GM12891 (cell line): ENCODE results near the gene RBM8A.

Experiments
- DNase-seq: peaks from one replicate; pipeline ENCODE4 v3.0.0; 2011; ENCODE audit warnings: low spot score; ENCODE audit not compliant: insufficient read length
- FAIRE-seq: peaks from 2 replicates; lab custom pipeline; 2011; peaks lifted over from hg19 to GRCh38; lab: Jason Lieb, UNC
- PAX5 ChIP-seq: IDR thresholded peaks from 2 replicates; pipeline ENCODE4 v1.6.1; 2011; ENCODE audit warnings: low read length, moderate library complexity, mild to moderate bottlenecking; ENCODE audit not compliant: insufficient read depth, severe bottlenecking
- POLR2A ChIP-seq: IDR thresholded peaks from 2 replicates; pipeline ENCODE4 v1.6.1; 2011; ENCODE audit warnings: low read depth, low read length, control low read depth
- POLR2AphosphoS5 ChIP-seq: IDR thresholded peaks from 2 replicates; pipeline ENCODE4 v1.6.1; 2011; ENCODE audit warnings: low read depth, low read length, control low read depth
- POU2F2 ChIP-seq: IDR thresholded peaks from 2 replicates; pipeline ENCODE4 v1.6.1; 2011; ENCODE audit warnings: low read depth, mild to moderate bottlenecking, control low read depth, low read length, moderate library complexity
- SPI1 ChIP-seq: IDR thresholded peaks from 2 replicates; pipeline ENCODE4 v1.6.1; 2011; ENCODE audit warnings: low read depth, low read length, control low read depth
- TAF1 ChIP-seq: IDR thresholded peaks from 2 replicates; pipeline ENCODE4 v1.6.1; 2011; ENCODE audit warnings: low read depth, low read length, control low read depth

The RBM8A gene

DNA sequence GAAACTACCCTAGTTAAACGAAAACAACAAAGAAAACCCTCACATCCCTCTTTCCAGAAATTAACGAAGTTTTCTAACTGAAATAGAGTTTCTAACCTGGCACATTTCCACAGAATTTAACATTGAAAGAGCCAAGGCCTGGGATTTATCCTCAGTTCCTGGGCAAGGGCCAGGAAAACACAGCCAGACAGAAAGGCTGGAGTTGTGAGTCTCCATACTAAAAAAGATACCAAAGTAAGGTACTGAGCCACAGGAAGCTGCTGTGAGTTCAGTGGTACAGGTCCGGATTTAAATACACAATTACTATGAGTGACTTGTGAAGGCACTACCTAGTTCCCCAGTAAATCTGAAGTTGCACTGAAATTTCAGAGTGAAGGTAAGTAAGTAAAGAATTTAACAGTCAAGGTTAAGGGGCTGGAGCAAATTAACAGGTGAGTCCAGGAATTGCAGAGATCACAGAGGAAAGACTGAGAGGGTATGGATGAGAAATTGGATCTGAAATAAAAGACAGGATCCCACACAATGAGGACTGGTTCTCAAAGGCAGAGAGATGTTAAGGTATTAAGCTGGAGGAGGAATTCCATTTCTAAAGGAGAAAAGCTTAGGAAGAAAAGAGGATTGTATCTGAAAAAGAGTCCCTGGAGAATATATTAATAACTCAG lies 29.6 kb upstream of the RBM8A start:
- FAIRE-seq = no peak
- TF ChIP-seq PAX5 (no peak), TAF1 (no peak), POU2F2 (no peak), POLR2A (no peak), SPI1 (no peak), POLR2AphosphoS5 (no peak)
- no peak for DNase-seq

DNA sequence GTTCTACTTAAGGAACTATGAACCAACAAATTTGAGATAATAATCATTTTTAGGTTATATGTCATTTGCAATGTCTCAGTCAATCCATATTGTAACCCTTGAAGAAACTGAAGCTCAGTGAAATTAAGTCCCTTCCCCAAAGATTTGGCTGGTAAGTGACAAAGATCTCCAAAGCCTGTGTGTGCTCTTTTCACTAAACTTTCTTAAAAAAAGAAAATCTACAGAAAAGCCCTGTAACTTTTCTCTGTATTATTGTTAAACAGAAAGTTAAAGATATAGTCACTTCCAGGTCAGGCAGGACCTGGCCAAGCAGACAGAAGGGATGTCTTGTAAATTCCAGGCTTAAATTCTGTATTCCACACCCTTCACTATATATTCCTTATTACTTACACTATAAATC lies 29.1 kb upstream of the RBM8A start:
- no peak for TF ChIP-seq TAF1
- no peak for TF ChIP-seq POLR2AphosphoS5
- TF ChIP-seq POU2F2 = no peak
- no peak for TF ChIP-seq PAX5
- no peak for TF ChIP-seq SPI1
- no peak for TF ChIP-seq POLR2A
- FAIRE-seq (no peak), DNase-seq (no peak)

DNA sequence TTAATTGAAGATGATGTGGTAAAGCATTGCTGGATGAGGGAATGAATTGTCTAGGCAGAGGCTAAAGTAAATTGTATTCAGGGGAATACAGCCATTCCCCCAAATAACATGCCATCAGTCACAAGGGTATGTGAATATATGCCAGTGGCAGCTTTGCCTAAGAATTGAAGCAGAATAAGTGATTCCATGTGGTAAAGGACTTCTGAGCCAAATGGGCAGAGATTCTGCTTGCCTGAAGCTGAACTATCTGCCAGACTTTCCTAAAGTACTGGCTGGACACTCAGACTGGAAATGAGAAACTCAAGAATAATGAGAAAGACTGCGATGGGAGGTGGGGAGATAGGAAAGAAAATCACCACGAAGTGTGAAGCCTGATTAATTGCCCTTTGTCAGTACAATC lies 28.2 kb upstream of the RBM8A start:
- TF ChIP-seq TAF1 = no peak
- no peak for TF ChIP-seq PAX5
- TF ChIP-seq POU2F2 = no peak
- no peak for TF ChIP-seq SPI1
- TF ChIP-seq POLR2A = no peak
- no peak for TF ChIP-seq POLR2AphosphoS5
- FAIRE-seq = no peak

DNA sequence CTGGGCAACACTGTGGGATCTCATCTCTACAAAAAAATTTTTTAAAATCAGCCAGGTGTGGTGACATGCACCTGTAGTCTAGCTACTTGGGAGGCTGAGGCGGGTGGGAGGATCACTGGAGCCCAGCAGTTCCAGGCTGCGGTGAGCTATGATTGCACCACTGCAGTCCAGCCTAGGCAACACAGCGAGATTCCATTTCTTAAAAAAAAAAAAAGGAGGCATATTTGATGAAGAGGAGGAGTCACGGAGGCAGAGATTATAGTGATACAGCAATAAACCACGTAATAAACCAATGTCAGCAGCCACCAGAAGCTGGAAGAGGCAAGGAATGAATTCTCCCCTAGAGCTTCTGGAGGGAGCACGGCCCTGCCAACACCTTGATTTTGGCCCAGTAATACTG lies 26.6 kb upstream of the RBM8A start:
- TF ChIP-seq POLR2AphosphoS5 (no peak), PAX5 (no peak), POLR2A (no peak), TAF1 (no peak), POU2F2 (no peak), SPI1 (no peak)
- DNase-seq (no peak), FAIRE-seq (no peak)

More for the DNA sequence above, 28.2 kb upstream of the RBM8A start:
- DNase-seq = no peak

DNA sequence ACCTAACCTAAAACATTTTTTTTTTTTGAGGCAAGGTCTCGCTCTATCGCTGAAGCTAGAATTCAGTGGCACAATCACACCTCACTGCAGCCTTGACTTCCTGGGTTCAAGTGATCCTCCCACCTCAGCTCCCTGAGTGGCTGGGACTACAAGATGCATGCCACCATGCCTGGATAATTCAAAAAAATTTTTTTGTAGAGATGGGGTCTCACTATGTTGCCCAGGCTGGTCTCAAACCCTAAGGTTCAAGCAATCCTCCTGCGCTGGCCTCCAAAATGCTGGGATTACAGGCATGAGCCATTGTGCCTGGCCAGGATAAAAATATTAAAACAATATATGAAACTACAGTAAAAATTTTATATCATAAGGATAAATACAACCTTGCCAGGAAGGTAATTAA lies 25.6 kb upstream of the RBM8A start:
- no peak for DNase-seq
- FAIRE-seq = no peak

DNA sequence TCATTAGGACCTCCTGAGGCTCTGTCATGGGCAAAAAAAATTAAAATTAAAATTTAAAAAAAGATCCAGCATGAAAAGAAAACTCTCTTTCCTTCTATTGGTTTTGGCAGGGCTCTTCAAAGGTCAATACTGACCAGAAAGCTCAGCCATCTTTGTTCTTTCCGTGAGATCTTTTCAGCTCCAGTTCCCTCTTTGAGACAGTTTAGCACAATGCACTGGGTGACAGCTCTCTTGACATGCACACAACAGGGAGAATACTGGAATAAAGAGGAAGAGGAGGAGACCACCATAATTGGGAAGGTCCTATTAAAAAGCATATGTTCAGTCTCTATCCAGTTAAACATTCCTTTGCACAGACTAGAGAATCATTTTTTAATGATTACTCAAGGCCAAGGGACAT lies 24.2 kb upstream of the RBM8A start:
- TF ChIP-seq POU2F2 (no peak), PAX5 (no peak), SPI1 (no peak), POLR2A (no peak), POLR2AphosphoS5 (no peak), TAF1 (no peak)
- DNase-seq = no peak
- no peak for FAIRE-seq

More for the DNA sequence above, 25.6 kb upstream of the RBM8A start:
- no peak for TF ChIP-seq SPI1
- TF ChIP-seq POU2F2 = no peak
- no peak for TF ChIP-seq TAF1
- no peak for TF ChIP-seq PAX5
- TF ChIP-seq POLR2A = no peak
- no peak for TF ChIP-seq POLR2AphosphoS5

DNA sequence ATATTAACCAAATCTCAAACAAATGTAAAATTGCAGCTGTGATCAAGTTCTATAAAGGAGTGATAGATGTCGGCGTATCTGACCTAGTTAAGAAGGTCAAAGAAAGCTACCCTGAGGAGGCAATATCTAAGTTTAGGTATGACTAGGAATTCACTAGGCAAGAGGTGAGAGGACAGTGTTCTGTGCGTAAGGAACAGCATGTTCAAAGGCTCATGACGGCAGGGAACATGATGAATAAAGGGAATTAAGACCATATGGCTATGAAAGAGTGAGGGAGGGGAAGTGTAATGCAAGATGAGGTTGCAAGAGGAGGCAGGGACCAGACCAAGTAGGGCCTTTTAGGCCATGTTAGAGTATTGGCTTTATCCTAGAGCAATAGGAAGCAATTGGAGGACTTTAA lies 21.9 kb upstream of the RBM8A start:
- no peak for FAIRE-seq
- no peak for TF ChIP-seq PAX5
- no peak for TF ChIP-seq TAF1
- no peak for TF ChIP-seq POLR2AphosphoS5
- TF ChIP-seq POU2F2 = no peak
- TF ChIP-seq POLR2A = no peak
- TF ChIP-seq SPI1 = no peak

DNA sequence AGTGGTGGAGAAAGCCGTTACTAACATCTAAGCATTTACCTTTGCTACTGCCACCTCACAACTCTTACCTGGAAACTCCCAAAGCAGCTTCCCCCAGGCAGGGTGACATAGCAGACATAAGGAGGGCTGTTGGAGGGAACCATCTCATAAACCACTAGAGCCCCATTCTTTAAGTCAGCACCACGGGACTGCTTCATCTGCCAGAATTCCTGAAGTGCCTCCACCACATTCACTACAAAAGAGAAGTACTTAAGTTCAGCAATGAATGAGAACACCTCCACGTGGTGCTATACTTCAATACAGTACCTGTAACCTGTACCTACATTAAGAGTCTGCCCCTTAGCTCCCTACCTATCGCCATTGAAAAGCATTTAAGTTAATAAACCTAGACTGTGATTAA lies 20.3 kb upstream of the RBM8A start:
- no peak for FAIRE-seq
- DNase-seq = no peak
- no peak for TF ChIP-seq TAF1
- TF ChIP-seq PAX5 = no peak
- no peak for TF ChIP-seq POLR2A
- TF ChIP-seq POLR2AphosphoS5 = no peak

More for the DNA sequence above, 21.9 kb upstream of the RBM8A start:
- no peak for DNase-seq

DNA sequence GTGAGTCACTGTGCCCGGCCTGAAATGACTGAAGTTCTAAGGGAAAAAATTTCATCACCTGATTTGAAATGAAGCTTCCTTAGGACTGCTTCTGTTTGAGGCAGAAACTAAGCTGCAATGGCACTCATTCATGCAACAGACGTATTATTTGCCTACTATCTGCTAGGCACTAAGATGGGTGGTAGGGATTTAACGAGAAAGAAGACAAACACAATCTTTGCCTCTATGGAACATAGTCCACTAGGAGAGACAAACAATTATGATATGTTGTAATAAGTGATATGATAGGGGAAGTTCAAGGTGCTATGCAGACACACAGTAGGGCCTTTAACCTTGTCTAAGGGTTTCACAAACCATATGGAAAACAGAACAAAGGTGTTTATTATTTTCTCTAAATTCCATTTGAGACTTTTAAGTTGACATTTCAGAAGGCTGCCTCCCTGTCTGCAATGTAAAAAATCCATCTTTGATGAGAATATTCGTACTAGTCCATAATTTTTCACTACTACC lies 19.2 kb upstream of the RBM8A start:
- FAIRE-seq (no peak), DNase-seq (no peak)
- TF ChIP-seq POLR2A (no peak), POLR2AphosphoS5 (no peak), TAF1 (no peak)

DNA sequence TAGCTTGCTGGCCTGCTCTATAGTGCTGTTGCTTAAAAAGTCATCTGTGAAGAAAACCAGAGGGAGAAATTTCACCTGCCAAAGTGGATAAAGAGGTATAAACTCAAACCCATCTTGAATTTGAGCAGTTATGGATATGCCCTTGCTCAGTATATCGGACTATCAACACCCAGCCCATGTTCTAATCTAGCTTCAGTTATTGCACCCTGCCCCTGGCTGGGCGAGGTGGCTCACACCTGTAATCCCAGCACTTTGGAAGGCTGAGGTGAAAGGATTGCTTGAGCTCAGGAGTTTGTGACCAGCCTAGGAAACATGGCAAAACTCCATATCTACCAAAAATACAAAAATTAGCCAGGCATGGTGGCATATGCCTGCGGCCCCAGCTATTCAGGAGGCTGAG lies 17.2 kb upstream of the RBM8A start:
- FAIRE-seq = no peak
- no peak for DNase-seq
- no peak for TF ChIP-seq PAX5
- TF ChIP-seq POLR2AphosphoS5 = no peak
- no peak for TF ChIP-seq TAF1
- TF ChIP-seq POU2F2 = no peak
- TF ChIP-seq POLR2A = no peak
- no peak for TF ChIP-seq SPI1

DNA sequence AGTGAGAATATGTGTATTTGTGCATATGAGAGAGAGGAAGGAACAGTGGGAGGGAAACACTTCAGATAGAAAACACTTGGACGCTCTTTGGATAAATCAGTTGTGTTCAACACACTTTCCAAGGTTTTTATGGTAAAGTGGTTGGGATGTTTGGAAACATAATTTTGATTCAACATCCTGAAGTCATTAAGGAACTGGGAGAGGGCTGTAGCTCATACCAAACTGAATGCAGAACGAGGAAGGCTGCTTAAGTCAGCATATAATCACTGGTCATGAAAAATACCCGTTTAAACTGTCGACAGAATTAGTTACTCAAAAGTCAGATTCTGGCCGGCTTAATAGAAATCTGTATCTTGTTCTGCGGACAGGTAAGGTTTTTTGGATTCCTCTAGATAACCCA lies 15.6 kb upstream of the RBM8A start:
- TF ChIP-seq POLR2AphosphoS5 (no peak), POLR2A (no peak), PAX5 (no peak), TAF1 (no peak), POU2F2 (no peak), SPI1 (no peak)
- FAIRE-seq (no peak), DNase-seq (no peak)
